Endodermal cell (in vitro differentiated cells): Measurements from ENCODE around the gene TRABD. TPM values are rescaled to one million over a fixed set of nuclear protein-coding genes. Genes with fewer than 3 reads are reported as not detected.
"Not testable (repeated sequence)": the region's sequence is repeated elsewhere in the genome, so short reads cannot be mapped to it uniquely, and the experiment has no call there.

ENCODE experiments used
- DNase-seq: peaks from one replicate; pipeline ENCODE4 v3.0.0-alpha.2; 2017
- H3K27ac ChIP-seq: 2 replicates; pipeline ENCODE4 v1.5.1; 2013; ENCODE audit warnings: mild to moderate bottlenecking, low read depth, low read length, moderate library complexity
- H3K27me3 ChIP-seq: 2 replicates; pipeline ENCODE4 v1.6.1; 2013; ENCODE audit warnings: mild to moderate bottlenecking, low read length, moderate library complexity; ENCODE audit not compliant: insufficient read depth, control insufficient read depth, poor library complexity, severe bottlenecking
- H3K36me3 ChIP-seq: 2 replicates; pipeline ENCODE4 v1.7.0; 2013; ENCODE audit warnings: mild to moderate bottlenecking, low read length, moderate library complexity; ENCODE audit not compliant: control insufficient read depth, insufficient read depth
- H3K4me1 ChIP-seq: one replicate; pipeline ENCODE4 v1.7.0; 2013; ENCODE audit warnings: low read length; ENCODE audit not compliant: control insufficient read depth, insufficient read depth
- H3K4me3 ChIP-seq: 2 replicates; pipeline ENCODE4 v1.5.1; 2013; ENCODE audit warnings: mild to moderate bottlenecking, low read length, moderate library complexity
- H3K9ac ChIP-seq: 2 replicates; pipeline ENCODE4 v1.6.1; 2013; ENCODE audit warnings: mild to moderate bottlenecking, low read length, moderate library complexity; ENCODE audit not compliant: poor library complexity, severe bottlenecking; ENCODE audit errors: extremely low read depth
- H3K9me3 ChIP-seq: 2 replicates; pipeline ENCODE4 v1.6.1; 2013; ENCODE audit warnings: mild to moderate bottlenecking, low read length, moderate library complexity; ENCODE audit not compliant: control insufficient read depth
- H3K27ac Mint-ChIP-seq: 2 replicates; pipeline ENCODE4 v1.8.0; 2020; ENCODE audit warnings: mixed read lengths
- H3K27me3 Mint-ChIP-seq: 2 replicates; pipeline ENCODE4 v1.8.0; 2021; ENCODE audit warnings: mild to moderate bottlenecking, mixed read lengths; ENCODE audit not compliant: insufficient read depth
- H3K36me3 Mint-ChIP-seq: 2 replicates; pipeline ENCODE4 v1.8.0; 2020; ENCODE audit warnings: low read depth, mixed read lengths
- H3K4me1 Mint-ChIP-seq: 2 replicates; pipeline ENCODE4 v1.8.0; 2020; ENCODE audit warnings: mixed read lengths
- H3K4me3 Mint-ChIP-seq: 2 replicates; pipeline ENCODE4 v1.8.0; 2020; ENCODE audit warnings: mild to moderate bottlenecking, moderate library complexity, mixed read lengths
- H3K9me3 Mint-ChIP-seq: 2 replicates; pipeline ENCODE4 v1.8.0; 2020; ENCODE audit warnings: mild to moderate bottlenecking, mixed read lengths
- WGBS, 2 experiments: methylation state at CpG; one replicate each; pipeline versions ENCODE4 v1.1.5 to v1.1.7; 2013; ENCODE audit warnings: missing lambda C conversion rate in 2 of 2, mixed read lengths in 1 of 2; ENCODE audit not compliant: insufficient coverage in 1 of 2, insufficient read length in 1 of 2; 5-methylcytosine and 5-hydroxymethylcytosine counted together
- total RNA-seq, 2 donors: library from RNA; stranded (reverse); fragmentation: NEBNext Ultra II Directional in 1 of 2; extraction: Animal tissue kit (Norgen Biotek cat#: 25700) in 1 of 2; gene quantifications; 2 replicates in 1 of 2; 3 replicates in 1 of 2; pipeline ENCODE4 v1.2.1, GENCODE V29; 2021
- TF ChIP-seq, protein P1 (sequence below): fragments of 200-600 bp; sonication (generic); conservative IDR thresholded peaks from 2 replicates; pipeline ENCODE4 v1.5.0; 2021; ENCODE audit warnings: antibody characterized with exemption, mild to moderate bottlenecking

TRABD gene
- total RNA-seq, 2 donors from 2014 or later = 49.6 to 56.4 TPM

DNA sequence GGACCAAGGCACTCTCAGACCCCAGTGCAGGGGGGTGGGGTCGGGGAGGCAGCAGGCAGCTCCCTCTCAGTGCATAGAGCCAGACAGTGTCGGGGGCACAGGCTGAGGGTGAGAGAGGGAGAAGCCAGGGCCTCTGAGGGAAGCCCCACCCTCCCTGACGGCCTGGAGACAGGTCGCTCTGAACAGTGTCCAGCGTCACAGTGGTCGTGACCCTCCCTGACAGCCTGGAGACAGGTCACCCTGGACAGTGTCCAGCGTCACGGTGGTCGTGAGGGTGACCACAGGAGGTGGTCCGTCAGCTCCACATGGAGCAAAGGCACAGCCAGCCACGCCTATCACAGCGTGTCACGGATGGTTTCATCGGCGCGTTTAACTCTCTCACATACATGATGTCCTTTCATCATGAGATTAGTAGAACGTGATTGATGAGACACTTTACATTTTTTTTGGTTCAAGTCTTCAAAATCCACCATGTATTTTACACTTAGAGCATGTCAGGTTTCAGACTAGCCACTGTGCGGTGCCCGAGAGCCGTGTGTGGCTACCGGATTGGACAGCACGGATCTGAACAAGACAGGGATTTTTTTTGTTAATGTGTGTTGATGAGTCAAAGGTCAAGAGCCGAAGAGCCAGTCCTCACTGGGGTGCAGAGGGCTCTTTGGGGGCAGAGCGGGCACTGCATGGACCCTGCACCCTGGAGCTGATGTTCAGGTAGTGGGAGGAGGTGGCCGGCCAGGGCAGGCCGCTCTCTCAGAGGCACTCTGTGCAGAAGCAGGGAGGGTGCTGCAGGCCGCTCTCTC lies 39.1 kb upstream of the TRABD start:
- Histone ChIP-seq H3K27ac (no peak overlapping the region), H3K36me3 (no peaks in the 10 kb centered on the region), H3K9me3 (no peaks in the 10 kb centered on the region), H3K9ac (no peak overlapping the region), H3K4me1 (peaks cover 4% of the 10 kb centered on the region), H3K4me3 (no peak overlapping the region), H3K27me3 (no peaks in the 10 kb centered on the region)
- H3K36me3 Mint-ChIP-seq = no peaks in the 10 kb centered on the region
- H3K4me1 Mint-ChIP-seq = peaks cover 6% of the 10 kb centered on the region
- TF ChIP-seq, protein P1, sequence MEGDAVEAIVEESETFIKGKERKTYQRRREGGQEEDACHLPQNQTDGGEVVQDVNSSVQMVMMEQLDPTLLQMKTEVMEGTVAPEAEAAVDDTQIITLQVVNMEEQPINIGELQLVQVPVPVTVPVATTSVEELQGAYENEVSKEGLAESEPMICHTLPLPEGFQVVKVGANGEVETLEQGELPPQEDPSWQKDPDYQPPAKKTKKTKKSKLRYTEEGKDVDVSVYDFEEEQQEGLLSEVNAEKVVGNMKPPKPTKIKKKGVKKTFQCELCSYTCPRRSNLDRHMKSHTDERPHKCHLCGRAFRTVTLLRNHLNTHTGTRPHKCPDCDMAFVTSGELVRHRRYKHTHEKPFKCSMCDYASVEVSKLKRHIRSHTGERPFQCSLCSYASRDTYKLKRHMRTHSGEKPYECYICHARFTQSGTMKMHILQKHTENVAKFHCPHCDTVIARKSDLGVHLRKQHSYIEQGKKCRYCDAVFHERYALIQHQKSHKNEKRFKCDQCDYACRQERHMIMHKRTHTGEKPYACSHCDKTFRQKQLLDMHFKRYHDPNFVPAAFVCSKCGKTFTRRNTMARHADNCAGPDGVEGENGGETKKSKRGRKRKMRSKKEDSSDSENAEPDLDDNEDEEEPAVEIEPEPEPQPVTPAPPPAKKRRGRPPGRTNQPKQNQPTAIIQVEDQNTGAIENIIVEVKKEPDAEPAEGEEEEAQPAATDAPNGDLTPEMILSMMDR = no peak
- DNase-seq = no peak
- H3K9me3 Mint-ChIP-seq = peaks cover 2% of the 10 kb centered on the region
- WGBS, 2 experiments = 84 to 86% methylated on average over 16 to 24 of the region's 27 CpGs
- peaks cover 5% of the 10 kb centered on the region for H3K27me3 Mint-ChIP-seq
- H3K27ac Mint-ChIP-seq = no peak overlapping the region
- H3K4me3 Mint-ChIP-seq = no peak overlapping the region

GRCh38 chr22:50147258-50148165 lies 38.2 kb upstream of the TRABD start:
- H3K27me3 ChIP-seq, H3K9me3 ChIP-seq, H3K9ac ChIP-seq, DNase-seq, H3K4me3 Mint-ChIP-seq, H3K27ac Mint-ChIP-seq, H3K4me1 Mint-ChIP-seq, H3K27me3 Mint-ChIP-seq, H3K36me3 ChIP-seq, H3K4me3 ChIP-seq, H3K9me3 Mint-ChIP-seq, H3K27ac ChIP-seq, H3K36me3 Mint-ChIP-seq, H3K4me1 ChIP-seq: not testable (repeated sequence)
- 85 to 98% methylated on average over 9 to 15 of the region's 26 CpGs for WGBS, 2 experiments

DNA sequence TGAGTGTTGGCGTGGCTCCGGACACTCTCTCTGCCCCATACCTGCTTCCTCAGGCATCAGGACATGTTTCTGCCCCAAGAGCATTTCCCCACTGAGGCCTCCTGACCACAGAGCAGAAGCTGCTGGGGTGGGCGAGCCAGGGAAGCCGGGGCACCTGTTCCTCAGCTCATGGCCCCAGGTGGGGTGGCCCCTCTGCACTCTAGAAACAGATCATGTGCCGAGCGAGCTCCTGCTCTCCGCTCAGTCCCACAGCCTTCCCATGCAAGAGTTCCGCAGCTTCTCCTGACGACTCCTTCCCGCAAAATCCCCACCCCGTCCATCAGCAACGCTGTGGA lies 37.6 kb upstream of the TRABD start:
- no peak overlapping the region for H3K27ac Mint-ChIP-seq
- WGBS, 2 experiments = 93 to 94% methylated on average over 7 to 12 of the region's 12 CpGs
- Histone ChIP-seq H3K9me3 (no peaks in the 10 kb centered on the region), H3K9ac (no peak overlapping the region), H3K4me1 (no peaks in the 10 kb centered on the region), H3K4me3 (no peak overlapping the region), H3K36me3 (no peaks in the 10 kb centered on the region), H3K27me3 (no peaks in the 10 kb centered on the region), H3K27ac (no peak overlapping the region)
- peaks cover 5% of the 10 kb centered on the region for H3K27me3 Mint-ChIP-seq
- TF ChIP-seq, protein P1 = no peak
- peaks cover 2% of the 10 kb centered on the region for H3K9me3 Mint-ChIP-seq
- DNase-seq = no peak
- H3K4me3 Mint-ChIP-seq = no peak overlapping the region
- H3K36me3 Mint-ChIP-seq = no peaks in the 10 kb centered on the region
- no peaks in the 10 kb centered on the region for H3K4me1 Mint-ChIP-seq
